ENCODE results near the gene CLPSL1. TPM values are rescaled to one million over a fixed set of nuclear protein-coding genes. Genes with fewer than 3 reads are reported as not detected.

The CLPSL1 gene
- total RNA-seq, 1 experiment from 2014 or later = not detected

GRCh38 chr6:35765739-35766138 lies 15.1 kb upstream of the CLPSL1 start:
- BruUV-seq (replicated peaks) = no TSS peak
- intact Hi-C loops (cut with micrococcal nuclease; ENCODE audit: unreplicated experiment) = no loop called here
- Mint-ChIP-seq H3K36me3 (ENCODE audit: insufficient read depth, unreplicated experiment) (peaks cover 9% of the 10 kb centered on the region), H3K27ac (ENCODE audit: unreplicated experiment) (no peak overlapping the region), H3K9me3 (ENCODE audit: low read depth, unreplicated experiment) (no peaks in the 10 kb centered on the region), H3K4me1 (ENCODE audit: low read depth, unreplicated experiment) (peaks cover 11% of the 10 kb centered on the region), H3K27me3 (ENCODE audit: unreplicated experiment) (peaks cover 41% of the 10 kb centered on the region), H3K4me3 (ENCODE audit: low read depth, unreplicated experiment) (no peak overlapping the region)
- TF ChIP-seq CTCF (IDR thresholded peaks at IDR 0.05; ENCODE audit: unreplicated experiment) = no peak
- CTCF ChIA-PET = no interaction called here
- no peak for DNase-seq

- Mint-ChIP-seq H3K4me1 (ENCODE audit: low read depth, unreplicated experiment) (peaks cover 6% of the 10 kb centered on the region), H3K27ac (ENCODE audit: unreplicated experiment) (no peak overlapping the region), H3K36me3 (ENCODE audit: insufficient read depth, unreplicated experiment) (peaks cover 6% of the 10 kb centered on the region), H3K27me3 (ENCODE audit: unreplicated experiment) (peaks cover 19% of the 10 kb centered on the region), H3K4me3 (ENCODE audit: low read depth, unreplicated experiment) (no peak overlapping the region), H3K9me3 (ENCODE audit: low read depth, unreplicated experiment) (no peaks in the 10 kb centered on the region)
- no peak for TF ChIP-seq CTCF (IDR thresholded peaks at IDR 0.05; ENCODE audit: unreplicated experiment)
- no peak for DNase-seq
- CTCF ChIA-PET = interaction anchor here (0.6 kb wide), 2 partner anchors 78 to 85 kb away, joined by 5 read pairs; no protein-coding TSS in a partner anchor
- intact Hi-C loops (cut with micrococcal nuclease; ENCODE audit: unreplicated experiment) = no loop called here
- BruUV-seq (replicated peaks) = no TSS peak
These were observed 11.6 kb upstream of the CLPSL1 start for GRCh38 chr6:35769211-35769610.

- DNase-seq = no peak
- CTCF ChIA-PET = interaction anchor here (0.5 to 1.4 kb wide), 3 partner anchors 9 to 1432 kb away, joined by 3 to 5 read pairs (median 4); no protein-coding TSS in a partner anchor
- H3K4me1 Mint-ChIP-seq (ENCODE audit: low read depth, unreplicated experiment) = no peaks in the 10 kb centered on the region
These were observed 9.5 kb upstream of the CLPSL1 start for GRCh38 chr6:35771343-35771627.

GRCh38 chr6:35774116-35774794 lies 6.6 kb upstream of the CLPSL1 start:
- H3K27me3 Mint-ChIP-seq (ENCODE audit: unreplicated experiment) = peaks cover 16% of the 10 kb centered on the region
- no peak for TF ChIP-seq CTCF (IDR thresholded peaks at IDR 0.05; ENCODE audit: unreplicated experiment)
- no TSS peak for BruUV-seq (replicated peaks)
- intact Hi-C loops (cut with micrococcal nuclease; ENCODE audit: unreplicated experiment) = no loop called here
- H3K27ac Mint-ChIP-seq (ENCODE audit: unreplicated experiment) = no peak overlapping the region
- H3K4me1 Mint-ChIP-seq (ENCODE audit: low read depth, unreplicated experiment) = peaks cover 14% of the 10 kb centered on the region
- no peaks in the 10 kb centered on the region for H3K9me3 Mint-ChIP-seq (ENCODE audit: low read depth, unreplicated experiment)
- CTCF ChIA-PET = no interaction called here
- peaks cover 5% of the 10 kb centered on the region for H3K36me3 Mint-ChIP-seq (ENCODE audit: insufficient read depth, unreplicated experiment)
- DNase-seq = no peak
- no peak overlapping the region for H3K4me3 Mint-ChIP-seq (ENCODE audit: low read depth, unreplicated experiment)

More at GRCh38 chr6:35771343-35771627, 9.5 kb upstream of the CLPSL1 start:
- H3K36me3 Mint-ChIP-seq (ENCODE audit: insufficient read depth, unreplicated experiment) = peaks cover 5% of the 10 kb centered on the region
- peaks cover 10% of the 10 kb centered on the region for H3K27me3 Mint-ChIP-seq (ENCODE audit: unreplicated experiment)
- intact Hi-C loops (cut with micrococcal nuclease; ENCODE audit: unreplicated experiment) = no loop called here
- BruUV-seq (replicated peaks) = no TSS peak
- H3K4me3 Mint-ChIP-seq (ENCODE audit: low read depth, unreplicated experiment) = no peak overlapping the region
- H3K27ac Mint-ChIP-seq (ENCODE audit: unreplicated experiment) = no peak overlapping the region
- H3K9me3 Mint-ChIP-seq (ENCODE audit: low read depth, unreplicated experiment) = no peaks in the 10 kb centered on the region
- TF ChIP-seq CTCF (IDR thresholded peaks at IDR 0.05; ENCODE audit: unreplicated experiment) = no peak

All from Calu3 (cell line).